Naive thymus-derived CD4-positive, alpha-beta T cell (primary cell): ENCODE results near the gene UBA3. TPM values are rescaled to one million over a fixed set of nuclear protein-coding genes. Genes with fewer than 3 reads are reported as not detected.

Experiments
- ATAC-seq: fragments of 150-1000 bp; cut with Tn5 transposase; 2 replicates; pipeline ENCODE4 v1.10.0; 2021; ENCODE audit warnings: mild to moderate bottlenecking, moderate library complexity
- CTCF ChIA-PET: fragments of 350-600 bp; sonication (Branson Sonifier 250); formaldehyde crosslinking; loops from one replicate; lab custom pipeline; 2021; ENCODE audit warnings: antibody characterized with exemption; lab: Charles Lee
- POLR2A ChIA-PET: fragments of 350-600 bp; sonication (Branson Sonifier 250); formaldehyde crosslinking; loops from one replicate; lab custom pipeline; 2021; ENCODE audit warnings: antibody characterized with exemption, inconsistent platforms; lab: Charles Lee
- DNase-seq, 9 donors: peaks; one replicate each; pipeline versions ENCODE4 v3.0.0 to v3.0.0-alpha.2; 2020 to 2022; ENCODE audit warnings: mixed read lengths in 1 of 9
- H3K27ac ChIP-seq: one replicate; pipeline ENCODE4 v1.7.0; 2013; ENCODE audit warnings: mild to moderate bottlenecking, low read depth, low read length, moderate library complexity
- H3K27me3 ChIP-seq, 2 donors: one replicate each; pipeline ENCODE4 v1.7.0; 2013; ENCODE audit warnings: low read length in 2 of 2, mild to moderate bottlenecking in 2 of 2, moderate library complexity in 2 of 2; ENCODE audit not compliant: control insufficient read depth in 2 of 2, insufficient read depth in 2 of 2
- H3K36me3 ChIP-seq, 3 experiments: 1 replicate in 2 of 3; 2 replicates in 1 of 3; pipeline ENCODE4 v1.7.0; 2013; ENCODE audit warnings: low read length in 3 of 3, mild to moderate bottlenecking in 3 of 3, moderate library complexity in 1 of 3; ENCODE audit not compliant: insufficient read depth in 3 of 3, control insufficient read depth in 2 of 3
- H3K4me1 ChIP-seq, 2 donors: one replicate each; pipeline ENCODE4 v1.7.0; 2013; ENCODE audit warnings: low read length in 2 of 2, mild to moderate bottlenecking in 2 of 2, moderate library complexity in 1 of 2; ENCODE audit not compliant: control insufficient read depth in 2 of 2, insufficient read depth in 2 of 2
- H3K4me3 ChIP-seq: 2 replicates; pipeline ENCODE4 v1.7.0; 2013; ENCODE audit warnings: mild to moderate bottlenecking, low read length
- H3K9me3 ChIP-seq, 3 experiments: 1 replicate in 2 of 3; 2 replicates in 1 of 3; pipeline ENCODE4 v1.7.0; 2013; ENCODE audit warnings: low read length in 3 of 3; ENCODE audit not compliant: control insufficient read depth in 2 of 3
- H3K27ac Mint-ChIP-seq, 9 donors: one replicate each; pipeline ENCODE4 v1.8.0; 2020 to 2022; ENCODE audit warnings: mixed read lengths in 9 of 9, mild to moderate bottlenecking in 8 of 9, moderate library complexity in 5 of 9, inconsistent platforms in 2 of 9
- H3K27me3 Mint-ChIP-seq, 5 donors: one replicate each; pipeline ENCODE4 v1.8.0; 2021 to 2022; ENCODE audit warnings: mixed read lengths in 5 of 5, mild to moderate bottlenecking in 1 of 5
- H3K36me3 Mint-ChIP-seq, 5 donors: one replicate each; pipeline ENCODE4 v1.8.0; 2020 to 2022; ENCODE audit warnings: mixed read lengths in 5 of 5, mild to moderate bottlenecking in 3 of 5, inconsistent platforms in 1 of 5
- H3K4me1 Mint-ChIP-seq, 7 donors: one replicate each; pipeline ENCODE4 v1.8.0; 2020 to 2022; ENCODE audit warnings: mixed read lengths in 7 of 7, mild to moderate bottlenecking in 3 of 7, inconsistent platforms in 1 of 7
- H3K4me3 Mint-ChIP-seq, 10 donors: one replicate each; pipeline ENCODE4 v1.8.0; 2020 to 2022; ENCODE audit warnings: mild to moderate bottlenecking in 10 of 10, mixed read lengths in 10 of 10, moderate library complexity in 6 of 10, inconsistent platforms in 2 of 10
- H3K9me3 Mint-ChIP-seq, 11 donors: one replicate each; pipeline ENCODE4 v1.8.0; 2020 to 2022; ENCODE audit warnings: mixed read lengths in 11 of 11, mild to moderate bottlenecking in 4 of 11, inconsistent platforms in 1 of 11, moderate library complexity in 1 of 11
- intact Hi-C, 2 donors: fragments of 100-400 bp; cut with micrococcal nuclease; formaldehyde crosslinking; loops; one replicate each; pipeline ENCODE4 v1.15.1; 2023
- polyA plus RNA-seq, 2 donors: library from polyadenylated mRNA; unstranded; fragments of 300-500 nt; fragmentation: Illumina TruSeq; gene quantifications; one replicate each; pipeline ENCODE4 v1.2.3, GENCODE V29; 2021
- total RNA-seq, 6 experiments: library from RNA in 5 of 6; stranded (reverse) in 5 of 6; gene quantifications; 1 replicate in 5 of 6; 2 replicates in 1 of 6; pipeline ENCODE4 v1.2.3 and lab custom pipeline; 2021 to 2026

UBA3 gene
- total and polyA plus RNA-seq, 7 experiments from 2014 or later: 36.6 to 120 (median 62.4) TPM

DNA sequence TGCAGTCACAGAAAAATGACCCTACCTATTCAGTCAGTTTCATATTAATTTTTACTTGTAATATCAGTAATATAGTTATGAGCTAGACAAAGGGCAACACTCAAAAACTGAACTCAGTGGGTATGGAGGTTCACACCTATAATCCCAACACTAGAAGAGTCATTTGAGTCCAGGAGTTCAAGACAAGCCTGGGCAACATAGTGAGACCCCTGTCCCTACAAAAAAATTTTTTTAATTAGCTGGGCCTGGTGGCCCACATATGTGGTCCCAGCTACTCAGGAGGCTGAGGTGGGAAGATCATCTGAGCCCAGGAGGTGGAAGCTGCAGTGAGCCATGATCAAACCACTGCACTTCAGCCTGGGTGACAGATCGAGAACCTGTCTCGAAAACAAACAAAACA, 31.2 kb downstream of the UBA3 start:
- Mint-ChIP-seq H3K4me3 (peak overlapping the region; percentile 36 to 99 (median 56)), H3K27me3 (peaks cover 0 to 2% (median 0%) of the 10 kb centered on the region in 5 donors), H3K27ac (peak overlapping the region in 3 of 9 donors; percentile 14 to 78 (median 41)), H3K36me3 (peaks cover 9 to 29% (median 24%) of the 10 kb centered on the region in 5 donors), H3K9me3 (peaks cover 0 to 4% (median 0%) of the 10 kb centered on the region in 11 donors), H3K4me1 (peaks cover 22 to 68% (median 59%) of the 10 kb centered on the region in 7 donors)
- ChIA-PET CTCF (no interaction called here), POLR2A (interaction anchor here (1.3 kb wide), 1 partner anchor 36 kb away, joined by 3 read pairs; no protein-coding TSS in a partner anchor)
- H3K27ac ChIP-seq: no peak overlapping the region
- peaks cover 20 to 30% of the 10 kb centered on the region in 2 donors for H3K4me1 ChIP-seq
- ATAC-seq: no peak
- no peak for DNase-seq
- no peak overlapping the region for H3K4me3 ChIP-seq
- peaks cover 3 to 20% (median 16%) of the 10 kb centered on the region in 3 experiments for H3K36me3 ChIP-seq
- H3K9me3 ChIP-seq: no peaks in the 10 kb centered on the region
- intact Hi-C loops: no loop called here
- H3K27me3 ChIP-seq: no peaks in the 10 kb centered on the region

DNA sequence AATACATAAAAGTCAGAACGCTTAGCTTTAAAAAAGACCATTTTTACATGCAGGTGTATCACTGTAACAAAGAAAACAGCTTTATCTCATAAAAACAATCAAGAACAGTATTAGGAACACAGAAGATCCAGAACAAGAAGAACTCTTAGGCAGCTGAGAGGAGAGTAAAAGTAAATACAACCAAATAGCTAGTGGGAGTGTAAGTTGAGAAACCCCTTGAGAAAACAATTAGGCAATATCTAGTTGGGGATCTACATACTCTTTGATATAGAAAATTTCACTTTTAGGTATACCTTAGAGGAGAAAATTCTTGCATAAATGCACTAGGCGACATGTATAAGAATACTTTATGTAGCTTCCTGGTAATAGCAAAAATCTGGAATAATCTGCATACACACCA, 35.6 kb downstream of the UBA3 start:
- Histone ChIP-seq H3K27me3 (no peaks in the 10 kb centered on the region), H3K9me3 (no peaks in the 10 kb centered on the region), H3K4me3 (no peak overlapping the region), H3K27ac (no peak overlapping the region), H3K36me3 (peaks cover 7 to 41% (median 41%) of the 10 kb centered on the region in 3 experiments), H3K4me1 (peaks cover 6 to 17% of the 10 kb centered on the region in 2 donors)
- intact Hi-C loops: no loop called here
- Mint-ChIP-seq H3K27ac (peak overlapping the region in 2 of 9 donors; percentile 46 to 49), H3K4me1 (peaks cover 14 to 41% (median 36%) of the 10 kb centered on the region in 7 donors), H3K9me3 (no peaks in the 10 kb centered on the region), H3K36me3 (peaks cover 20 to 50% (median 35%) of the 10 kb centered on the region in 5 donors), H3K27me3 (no peaks in the 10 kb centered on the region), H3K4me3 (peak overlapping the region in 1 of 10 donors; percentile 37)
- POLR2A ChIA-PET: interaction anchor here (0.9 kb wide), 1 partner anchor 32 kb away, joined by 3 read pairs; no protein-coding TSS in a partner anchor
- no peak for DNase-seq
- ATAC-seq: no peak
- CTCF ChIA-PET: no interaction called here

DNA sequence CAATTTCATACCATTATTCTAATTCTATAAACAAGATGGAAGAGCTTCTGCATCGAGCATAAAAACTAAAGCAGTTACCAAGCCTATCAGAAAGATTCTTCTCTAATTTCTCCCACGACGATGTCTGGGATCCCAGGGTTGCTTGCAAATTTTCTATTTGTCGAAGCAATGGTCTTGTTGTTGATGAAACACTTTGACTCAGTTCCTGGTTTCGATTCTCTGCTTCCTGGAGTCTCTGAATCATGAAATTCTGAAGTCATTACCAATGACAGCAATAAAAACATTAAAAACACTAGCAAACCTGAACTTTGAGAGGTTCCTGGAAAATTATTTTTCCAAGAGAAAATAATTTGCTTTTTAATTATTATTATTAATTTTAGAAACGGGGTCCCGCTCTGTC, 46.7 kb downstream of the UBA3 start:
- POLR2A ChIA-PET: no interaction called here
- Mint-ChIP-seq H3K36me3 (peaks cover 12 to 48% (median 40%) of the 10 kb centered on the region in 5 donors), H3K27ac (peak overlapping the region in 2 of 9 donors; percentile 9 to 52)

DNA sequence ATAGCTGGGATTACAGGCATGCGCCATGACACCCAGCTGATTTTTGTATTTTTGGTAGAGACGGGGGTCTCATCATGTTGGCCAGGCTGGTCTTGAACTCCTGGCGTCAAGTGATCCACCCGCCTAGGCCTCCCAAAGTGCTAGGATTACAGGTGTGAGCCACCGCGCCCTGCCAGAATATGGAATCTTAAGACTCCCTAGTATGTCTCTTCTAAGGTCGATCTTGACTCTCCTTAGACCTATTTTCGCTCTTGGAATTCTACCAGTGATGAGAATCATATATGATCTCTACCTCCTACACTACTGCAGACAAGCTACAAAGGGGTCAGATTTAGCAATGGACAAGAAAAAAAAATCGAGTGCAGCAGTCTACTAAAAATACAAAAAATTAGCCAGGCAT, 47.4 kb downstream of the UBA3 start:
- Histone ChIP-seq H3K36me3 (peaks cover 5 to 68% (median 43%) of the 10 kb centered on the region in 3 experiments), H3K4me3 (no peak overlapping the region), H3K27ac (no peak overlapping the region), H3K9me3 (no peaks in the 10 kb centered on the region), H3K4me1 (no peaks in the 10 kb centered on the region), H3K27me3 (no peaks in the 10 kb centered on the region)
- ChIA-PET POLR2A (no interaction called here), CTCF (no interaction called here)
- Mint-ChIP-seq H3K9me3 (no peaks in the 10 kb centered on the region), H3K4me1 (peaks cover 0 to 24% (median 3%) of the 10 kb centered on the region in 7 donors), H3K27ac (no peak overlapping the region), H3K36me3 (peaks cover 9 to 50% (median 43%) of the 10 kb centered on the region in 5 donors), H3K27me3 (no peaks in the 10 kb centered on the region), H3K4me3 (no peak overlapping the region)
- intact Hi-C loops: loop anchor here in 1 of 2 donors (10.0 kb wide), 1 partner anchor 152 kb away; no protein-coding TSS in a partner anchor
- DNase-seq (no peak), ATAC-seq (no peak)

More for the DNA sequence above, 46.7 kb downstream of the UBA3 start:
- Histone ChIP-seq H3K4me3 (no peak overlapping the region), H3K9me3 (no peaks in the 10 kb centered on the region), H3K27me3 (no peaks in the 10 kb centered on the region), H3K27ac (no peak overlapping the region), H3K4me1 (no peaks in the 10 kb centered on the region), H3K36me3 (peaks cover 5 to 75% (median 38%) of the 10 kb centered on the region in 3 experiments)
- DNase-seq (no peak), ATAC-seq (peak; percentile 50)
- H3K4me1 Mint-ChIP-seq: peaks cover 0 to 21% (median 3%) of the 10 kb centered on the region in 7 donors
- no peaks in the 10 kb centered on the region for H3K9me3 Mint-ChIP-seq
- intact Hi-C loops: loop anchor here in 1 of 2 donors (10.0 kb wide), 1 partner anchor 151 kb away; no protein-coding TSS in a partner anchor
- CTCF ChIA-PET: no interaction called here
- H3K4me3 Mint-ChIP-seq: no peak overlapping the region
- H3K27me3 Mint-ChIP-seq: no peaks in the 10 kb centered on the region

DNA sequence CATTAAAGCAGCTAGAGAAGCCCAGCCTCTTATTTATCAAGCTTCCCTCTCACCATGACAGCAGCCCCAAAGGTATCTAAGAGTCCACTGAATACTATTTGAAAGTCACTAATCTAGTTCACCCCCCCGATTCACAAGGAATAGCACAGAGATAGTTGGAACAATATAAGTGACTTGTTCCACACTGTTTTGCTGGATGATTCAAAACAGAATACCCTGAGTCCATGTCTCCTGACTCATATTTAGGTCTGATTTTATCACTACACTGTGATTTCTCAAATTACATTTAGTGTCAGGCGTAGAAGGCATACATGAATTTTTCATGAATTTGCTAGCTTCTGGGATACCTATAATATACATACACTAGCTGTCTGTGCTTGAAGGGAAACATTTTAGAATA, 48.0 kb downstream of the UBA3 start:
- CTCF ChIA-PET: interaction anchor here (0.6 kb wide), 1 partner anchor 292 kb away, joined by 4 read pairs; no protein-coding TSS in a partner anchor
- intact Hi-C loops: loop anchor here in 1 of 2 donors (10.0 kb wide), 1 partner anchor 153 kb away; no protein-coding TSS in a partner anchor

DNA sequence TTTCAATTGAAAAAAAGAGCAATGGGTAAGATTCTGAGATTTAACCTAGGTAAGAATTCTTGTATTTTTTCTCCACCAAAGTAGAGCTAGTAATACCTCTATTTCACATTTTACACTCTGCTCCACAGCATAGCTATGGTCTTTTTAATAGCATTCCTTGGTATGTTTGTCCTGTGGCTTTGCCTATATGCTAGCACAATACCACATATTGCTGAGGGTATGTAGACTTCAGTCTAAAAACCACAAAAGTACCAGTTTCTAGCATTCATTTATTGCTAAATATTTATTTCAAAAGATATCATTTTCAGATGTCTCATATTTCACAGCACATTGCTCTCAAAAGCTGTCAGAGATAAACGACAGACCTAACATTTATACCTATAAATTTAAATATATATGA, 48.5 kb downstream of the UBA3 start:
- intact Hi-C loops: loop anchor here in 1 of 2 donors (10.0 kb wide), 1 partner anchor 153 kb away; no protein-coding TSS in a partner anchor
- Histone ChIP-seq H3K27ac (no peak overlapping the region), H3K27me3 (no peaks in the 10 kb centered on the region), H3K4me3 (no peak overlapping the region), H3K9me3 (no peaks in the 10 kb centered on the region), H3K36me3 (peaks cover 5 to 70% (median 44%) of the 10 kb centered on the region in 3 experiments), H3K4me1 (no peaks in the 10 kb centered on the region)
- POLR2A ChIA-PET: interaction anchor here (0.8 kb wide), 1 partner anchor 12 kb away, joined by 4 read pairs; no protein-coding TSS in a partner anchor
- Mint-ChIP-seq H3K36me3 (peaks cover 9 to 56% (median 42%) of the 10 kb centered on the region in 5 donors), H3K27ac (no peak overlapping the region), H3K27me3 (no peaks in the 10 kb centered on the region), H3K4me3 (no peak overlapping the region), H3K4me1 (peaks cover 0 to 21% (median 3%) of the 10 kb centered on the region in 7 donors), H3K9me3 (no peaks in the 10 kb centered on the region)
- DNase-seq: no peak
- CTCF ChIA-PET: no interaction called here
- ATAC-seq: no peak

More for the DNA sequence above, 48.0 kb downstream of the UBA3 start:
- H3K27ac Mint-ChIP-seq: peak overlapping the region in 1 of 9 donors; percentile 52
- H3K4me1 Mint-ChIP-seq: peaks cover 0 to 24% (median 3%) of the 10 kb centered on the region in 7 donors
- H3K36me3 ChIP-seq: peaks cover 5 to 74% (median 48%) of the 10 kb centered on the region in 3 experiments
- H3K9me3 ChIP-seq: no peaks in the 10 kb centered on the region
- H3K4me3 ChIP-seq: no peak overlapping the region
- no peak overlapping the region for H3K27ac ChIP-seq
- peaks cover 9 to 53% (median 43%) of the 10 kb centered on the region in 5 donors for H3K36me3 Mint-ChIP-seq
- no peaks in the 10 kb centered on the region for H3K27me3 Mint-ChIP-seq
- H3K4me1 ChIP-seq: no peaks in the 10 kb centered on the region
- DNase-seq: no peak
- H3K9me3 Mint-ChIP-seq: no peaks in the 10 kb centered on the region
- no peak for ATAC-seq
- H3K4me3 Mint-ChIP-seq: no peak overlapping the region
- no peaks in the 10 kb centered on the region for H3K27me3 ChIP-seq
- POLR2A ChIA-PET: interaction anchor here (0.8 kb wide), 1 partner anchor 11 kb away, joined by 4 read pairs; no protein-coding TSS in a partner anchor
